ENCODE measurements around the gene TOMM7.

Gene TOMM7

GRCh38 chr7:22771872-22772228, 50.8 kb downstream of the TOMM7 start:
- Mint-ChIP-seq H3K9me3 (no peaks in the 10 kb centered on the region), H3K27ac (no peak overlapping the region), H3K4me1 (no peaks in the 10 kb centered on the region), H3K4me3 (no peak overlapping the region), H3K27me3 (peaks cover 5% of the 10 kb centered on the region), H3K36me3 (peaks cover 3% of the 10 kb centered on the region)
- no peak for DNase-seq (ENCODE audit: low spot score in 2 of 2)
- no peak for ATAC-seq (ENCODE audit: low read depth)

- Mint-ChIP-seq H3K27me3 (peaks cover 5% of the 10 kb centered on the region), H3K4me3 (no peak overlapping the region), H3K36me3 (peaks cover 3% of the 10 kb centered on the region), H3K9me3 (no peaks in the 10 kb centered on the region), H3K4me1 (no peaks in the 10 kb centered on the region), H3K27ac (no peak overlapping the region)
- DNase-seq (ENCODE audit: low spot score in 2 of 2) (no peak), ATAC-seq (ENCODE audit: low read depth) (no peak)
These were observed 51.3 kb downstream of the TOMM7 start for GRCh38 chr7:22771194-22771871.

- Mint-ChIP-seq H3K9me3 (no peaks in the 10 kb centered on the region), H3K36me3 (no peaks in the 10 kb centered on the region), H3K27ac (peak overlapping the region; percentile 22), H3K4me3 (no peak overlapping the region), H3K4me1 (peaks cover 13% of the 10 kb centered on the region), H3K27me3 (no peaks in the 10 kb centered on the region)
- peak; percentile 98 for ATAC-seq (ENCODE audit: low read depth)
- DNase-seq (ENCODE audit: low spot score in 2 of 2), result peak in 1 of 2 donors; percentile 26
These were observed 57.0 kb downstream of the TOMM7 start for GRCh38 chr7:22765609-22766008.

All from memory B cell (primary cell).